H9 (cell line): ENCODE measurements around the gene RGS6. TPM values are rescaled to one million over a fixed set of nuclear protein-coding genes. Genes with fewer than 3 reads are reported as not detected.

Source experiments
- DNase-seq: peaks from one replicate; pipeline ENCODE4 v3.0.0-alpha.2; 2017
- H2AFZ ChIP-seq: one replicate; pipeline ENCODE4 v1.6.1; 2013; ENCODE audit warnings: mild to moderate bottlenecking, low read length, control low read depth, moderate library complexity
- H2AK5ac ChIP-seq: 2 replicates; pipeline ENCODE4 v1.6.1; 2013; ENCODE audit warnings: low read length, control low read depth, mixed read lengths; ENCODE audit not compliant: insufficient read length
- H2BK120ac ChIP-seq: one replicate; pipeline ENCODE4 v1.6.1; 2013; ENCODE audit warnings: low read depth, mild to moderate bottlenecking, low read length, control low read depth, inconsistent platforms; ENCODE audit not compliant: poor library complexity, severe bottlenecking
- H2BK12ac ChIP-seq: 2 replicates; pipeline ENCODE4 v1.6.1; 2013; ENCODE audit warnings: low read length, control low read depth, mixed read lengths, low read depth; ENCODE audit not compliant: insufficient read length
- H2BK15ac ChIP-seq: 2 replicates; pipeline ENCODE4 v1.6.1; 2013; ENCODE audit warnings: low read depth, low read length, control low read depth
- H2BK20ac ChIP-seq: one replicate; pipeline ENCODE4 v1.6.1; 2013; ENCODE audit warnings: low read depth, mild to moderate bottlenecking, low read length, control low read depth, inconsistent platforms; ENCODE audit not compliant: poor library complexity, severe bottlenecking
- H2BK5ac ChIP-seq: 2 replicates; pipeline ENCODE4 v1.6.1; 2013; ENCODE audit warnings: low read length, control low read depth, mixed read lengths; ENCODE audit not compliant: insufficient read length
- H3K14ac ChIP-seq: 2 replicates; pipeline ENCODE4 v1.6.1; 2013; ENCODE audit warnings: low read length, control low read depth; ENCODE audit not compliant: insufficient read depth
- H3K18ac ChIP-seq: 2 replicates; pipeline ENCODE4 v1.6.1; 2013; ENCODE audit warnings: low read depth, mild to moderate bottlenecking, mixed read lengths, low read length, control low read depth; ENCODE audit not compliant: insufficient read length
- H3K23ac ChIP-seq: 2 replicates; pipeline ENCODE4 v1.6.1; 2013; ENCODE audit warnings: low read length, control low read depth, mixed read lengths, low read depth; ENCODE audit not compliant: insufficient read length
- H3K23me2 ChIP-seq: 2 replicates; pipeline ENCODE4 v1.6.1; 2013; ENCODE audit warnings: low read depth, mild to moderate bottlenecking, mixed read lengths, low read length, control low read depth; ENCODE audit not compliant: insufficient read length, poor library complexity, severe bottlenecking
- H3K27ac ChIP-seq: 2 replicates; pipeline ENCODE4 v1.5.1; 2013; ENCODE audit warnings: low read length, control low read depth, mixed read lengths, low read depth; ENCODE audit not compliant: insufficient read length
- H3K27me3 ChIP-seq: 2 replicates; pipeline ENCODE4 v1.6.1; 2013; ENCODE audit warnings: low read length, control low read depth, inconsistent platforms; ENCODE audit not compliant: insufficient read depth
- H3K4ac ChIP-seq: 2 replicates; pipeline ENCODE4 v1.6.1; 2013; ENCODE audit warnings: low read depth, mild to moderate bottlenecking, control low read depth, inconsistent platforms, low read length, moderate library complexity
- H3K4me1 ChIP-seq: 2 replicates; pipeline ENCODE4 v1.6.1; 2013; ENCODE audit warnings: low read length, control low read depth, inconsistent platforms; ENCODE audit not compliant: insufficient read depth
- H3K4me2 ChIP-seq: 2 replicates; pipeline ENCODE4 v1.6.1; 2013; ENCODE audit warnings: low read length, control low read depth, mixed read lengths; ENCODE audit not compliant: insufficient read length, insufficient read depth
- H3K56ac ChIP-seq: 2 replicates; pipeline ENCODE4 v1.6.1; 2013; ENCODE audit warnings: low read depth, mild to moderate bottlenecking, mixed read lengths, low read length, control low read depth; ENCODE audit not compliant: insufficient read length
- H3K79me1 ChIP-seq: 2 replicates; pipeline ENCODE4 v1.6.1; 2013; ENCODE audit warnings: low read depth, mild to moderate bottlenecking, moderate library complexity, low read length, control low read depth, inconsistent platforms; ENCODE audit not compliant: insufficient read depth, poor library complexity, severe bottlenecking
- H3K79me2 ChIP-seq: 2 replicates; pipeline ENCODE4 v1.6.1; 2013; ENCODE audit warnings: low read length, control low read depth, inconsistent platforms; ENCODE audit not compliant: insufficient read depth
- H3K9ac ChIP-seq: 2 replicates; pipeline ENCODE4 v1.6.1; 2013; ENCODE audit warnings: low read length, control low read depth, mixed read lengths; ENCODE audit not compliant: insufficient read length; ENCODE audit errors: extremely low read depth
- H3K9me3 ChIP-seq: one replicate; pipeline ENCODE4 v1.6.1; 2013; ENCODE audit warnings: low read depth, low read length, inconsistent platforms; ENCODE audit not compliant: control insufficient read depth
- H3T11ph ChIP-seq: one replicate; pipeline ENCODE4 v1.6.1; 2013; ENCODE audit warnings: mild to moderate bottlenecking, low read length, control low read depth, inconsistent platforms
- H4K20me1 ChIP-seq: one replicate; pipeline ENCODE4 v1.6.1; 2013; ENCODE audit not compliant: control insufficient read depth, insufficient read length, insufficient read depth
- H4K5ac ChIP-seq: 2 replicates; pipeline ENCODE4 v1.6.1; 2013; ENCODE audit warnings: low read depth, mild to moderate bottlenecking, mixed read lengths, low read length, control low read depth; ENCODE audit not compliant: insufficient read length
- H4K8ac ChIP-seq: replicated peaks from 2 replicates; pipeline ENCODE4 v1.6.1; 2013; ENCODE audit warnings: low read length, control low read depth, mixed read lengths, low read depth; ENCODE audit not compliant: insufficient read length
- H4K91ac ChIP-seq: 2 replicates; pipeline ENCODE4 v1.6.1; 2013; ENCODE audit warnings: low read depth, mild to moderate bottlenecking, moderate library complexity, mixed read lengths, low read length, control low read depth; ENCODE audit not compliant: insufficient read length
- H3K27ac Mint-ChIP-seq, 3 experiments: 2 replicates in 2 of 3; 3 replicates in 1 of 3; pipeline ENCODE4 v1.8.0; 2020 to 2021; ENCODE audit warnings: mixed read lengths in 3 of 3, mild to moderate bottlenecking in 1 of 3, moderate library complexity in 1 of 3
- H3K27me3 Mint-ChIP-seq: 2 replicates; pipeline ENCODE4 v1.8.0; 2021; ENCODE audit warnings: low read depth, mild to moderate bottlenecking, moderate library complexity, mixed read lengths
- H3K36me3 Mint-ChIP-seq, 3 experiments: 2 replicates in 2 of 3; 3 replicates in 1 of 3; pipeline ENCODE4 v1.8.0; 2020 to 2021; ENCODE audit warnings: low read depth in 3 of 3, mixed read lengths in 3 of 3; ENCODE audit not compliant: insufficient read depth in 1 of 3
- H3K4me1 Mint-ChIP-seq, 2 experiments: 2 replicates each; pipeline ENCODE4 v1.8.0; 2020; ENCODE audit warnings: mixed read lengths in 2 of 2
- H3K4me3 Mint-ChIP-seq, 2 experiments: 2 replicates in 1 of 2; 3 replicates in 1 of 2; pipeline ENCODE4 v1.8.0; 2020 to 2021; ENCODE audit warnings: mild to moderate bottlenecking in 2 of 2, mixed read lengths in 2 of 2, moderate library complexity in 1 of 2
- H3K9me3 Mint-ChIP-seq, 2 experiments: 2 replicates in 1 of 2; 3 replicates in 1 of 2; pipeline ENCODE4 v1.8.0; 2020; ENCODE audit warnings: mild to moderate bottlenecking in 2 of 2, mixed read lengths in 2 of 2, moderate library complexity in 1 of 2
- WGBS: extraction: QIAGEN DNeasy Blood & Tissue Kit; methylation state at CpG from one replicate; pipeline ENCODE4 v1.1.7; 2013; ENCODE audit warnings: missing lambda C conversion rate, low lambda C conversion rate, mixed read lengths; ENCODE audit not compliant: insufficient read length; ENCODE audit errors: extremely low coverage; 5-methylcytosine and 5-hydroxymethylcytosine counted together
- total RNA-seq: library from RNA; stranded (reverse); gene quantifications from 2 replicates; pipeline ENCODE4 v1.2.1, GENCODE V29; 2021
- TF ChIP-seq, protein P1 (sequence below): fragments of 200-600 bp; sonication (generic); conservative IDR thresholded peaks from 3 replicates; pipeline ENCODE4 v1.8.0; 2021; ENCODE audit warnings: antibody characterized with exemption, mild to moderate bottlenecking

Gene RGS6
- total RNA-seq, 1 experiment from 2014 or later: 3.0 TPM

DNA sequence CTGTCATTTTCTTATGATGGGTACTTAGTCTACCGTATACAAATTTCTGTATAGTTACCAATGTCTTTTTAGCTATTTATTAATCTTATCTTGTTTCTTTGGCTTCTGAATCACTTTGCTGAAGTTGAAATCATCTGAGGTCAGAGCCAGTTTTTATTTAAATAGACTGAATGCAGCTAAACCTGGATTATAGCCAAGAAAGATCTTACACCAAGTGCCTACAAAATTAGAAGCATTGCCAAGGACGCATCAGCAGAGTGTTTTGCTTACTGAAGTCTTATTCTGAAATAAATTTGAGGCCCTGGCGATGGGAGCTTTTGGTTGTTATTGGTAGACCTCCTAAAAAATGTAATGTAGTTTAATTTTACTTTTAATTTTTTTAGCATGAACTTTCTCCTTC, 128.2 kb downstream of the RGS6 start:
- H3K23ac ChIP-seq: no peak overlapping the region
- no peak overlapping the region for H3K9ac ChIP-seq
- no peak overlapping the region for H4K91ac ChIP-seq
- H3K4me2 ChIP-seq: no peak overlapping the region
- no peak overlapping the region for H3T11ph ChIP-seq
- no peaks in the 10 kb centered on the region for H3K27me3 Mint-ChIP-seq
- H4K5ac ChIP-seq: no peak overlapping the region
- no peak overlapping the region for H3K27ac Mint-ChIP-seq
- no peaks in the 10 kb centered on the region for H3K9me3 Mint-ChIP-seq
- H3K4ac ChIP-seq: no peak overlapping the region
- H2BK120ac ChIP-seq: no peak overlapping the region
- no CpG with 5 or more reads among the region's 3 CpGs for WGBS
- no peak overlapping the region for H3K4me3 Mint-ChIP-seq
- H3K23me2 ChIP-seq: no peaks in the 10 kb centered on the region
- H3K14ac ChIP-seq: no peak overlapping the region
- no peak overlapping the region for H3K18ac ChIP-seq
- no peaks in the 10 kb centered on the region for H3K9me3 ChIP-seq
- no peak for DNase-seq
- no peak overlapping the region for H2BK12ac ChIP-seq
- H3K4me1 Mint-ChIP-seq: peaks cover 0 to 2% of the 10 kb centered on the region in 2 experiments; a peak in 2 of 4 replicates
- no peaks in the 10 kb centered on the region for H3K79me1 ChIP-seq
- H3K79me2 ChIP-seq: no peaks in the 10 kb centered on the region
- H3K4me1 ChIP-seq: no peaks in the 10 kb centered on the region
- H3K36me3 Mint-ChIP-seq: no peaks in the 10 kb centered on the region
- no peak overlapping the region for H2BK15ac ChIP-seq
- no peak overlapping the region for H3K27ac ChIP-seq
- H4K20me1 ChIP-seq: no peaks in the 10 kb centered on the region
- H4K8ac ChIP-seq: no peak overlapping the region
- H2BK20ac ChIP-seq: no peak overlapping the region
- TF ChIP-seq, protein P1, sequence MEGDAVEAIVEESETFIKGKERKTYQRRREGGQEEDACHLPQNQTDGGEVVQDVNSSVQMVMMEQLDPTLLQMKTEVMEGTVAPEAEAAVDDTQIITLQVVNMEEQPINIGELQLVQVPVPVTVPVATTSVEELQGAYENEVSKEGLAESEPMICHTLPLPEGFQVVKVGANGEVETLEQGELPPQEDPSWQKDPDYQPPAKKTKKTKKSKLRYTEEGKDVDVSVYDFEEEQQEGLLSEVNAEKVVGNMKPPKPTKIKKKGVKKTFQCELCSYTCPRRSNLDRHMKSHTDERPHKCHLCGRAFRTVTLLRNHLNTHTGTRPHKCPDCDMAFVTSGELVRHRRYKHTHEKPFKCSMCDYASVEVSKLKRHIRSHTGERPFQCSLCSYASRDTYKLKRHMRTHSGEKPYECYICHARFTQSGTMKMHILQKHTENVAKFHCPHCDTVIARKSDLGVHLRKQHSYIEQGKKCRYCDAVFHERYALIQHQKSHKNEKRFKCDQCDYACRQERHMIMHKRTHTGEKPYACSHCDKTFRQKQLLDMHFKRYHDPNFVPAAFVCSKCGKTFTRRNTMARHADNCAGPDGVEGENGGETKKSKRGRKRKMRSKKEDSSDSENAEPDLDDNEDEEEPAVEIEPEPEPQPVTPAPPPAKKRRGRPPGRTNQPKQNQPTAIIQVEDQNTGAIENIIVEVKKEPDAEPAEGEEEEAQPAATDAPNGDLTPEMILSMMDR: no peak
- H3K56ac ChIP-seq: no peak overlapping the region
- H3K27me3 ChIP-seq: no peaks in the 10 kb centered on the region
- no peak overlapping the region for H2AK5ac ChIP-seq
- no peak overlapping the region for H2AFZ ChIP-seq
- no peak overlapping the region for H2BK5ac ChIP-seq
